SU-DHL-6 (cell line): ENCODE data around the gene NGB.

Experiments used
- H2AFZ ChIP-seq: fragments of 200-600 bp; sonication (generic); 2 replicates; pipeline ENCODE4 v1.6.1; 2014; ENCODE audit warnings: low read depth, mild to moderate bottlenecking, moderate library complexity, mixed read lengths, antibody characterized with exemption, low read length; ENCODE audit not compliant: severe bottlenecking
- H3F3A ChIP-seq: fragments of 200-600 bp; shearing (Covaris generic); 2 replicates; pipeline ENCODE4 v1.6.0; 2016; ENCODE audit warnings: antibody characterized with exemption, mild to moderate bottlenecking; ENCODE audit not compliant: insufficient read depth
- H3K27ac ChIP-seq: fragments of 200-600 bp; sonication (generic); 2 replicates; pipeline ENCODE4 v1.5.1; 2016; ENCODE audit warnings: low read depth, mild to moderate bottlenecking, low read length, moderate library complexity, mixed read lengths
- H3K27me3 ChIP-seq: fragments of 200-600 bp; sonication (generic), shearing (Covaris generic); 2 replicates; pipeline ENCODE4 v1.6.0; 2014; ENCODE audit warnings: mild to moderate bottlenecking, low read length
- H3K36me3 ChIP-seq: fragments of 200-600 bp; sonication (generic); 2 replicates; pipeline ENCODE4 v1.6.1; 2014; ENCODE audit warnings: mild to moderate bottlenecking, low read length, mixed read lengths
- H3K4me2 ChIP-seq: fragments of 300-600, 200-600 bp; shearing (Covaris generic), sonication (generic); 2 replicates; pipeline ENCODE4 v1.6.0; 2014; ENCODE audit warnings: low read length, low read depth, mild to moderate bottlenecking; ENCODE audit not compliant: poor library complexity, severe bottlenecking
- H3K4me3 ChIP-seq: fragments of 200-600 bp; sonication (generic); 2 replicates; pipeline ENCODE4 v1.5.1; 2014; ENCODE audit warnings: antibody characterized with exemption, low read length, mild to moderate bottlenecking, mixed read lengths; ENCODE audit not compliant: insufficient read depth, poor library complexity, severe bottlenecking
- H3K79me2 ChIP-seq: fragments of 200-600 bp; sonication (generic); 2 replicates; pipeline ENCODE4 v1.6.1; 2014; ENCODE audit warnings: mild to moderate bottlenecking, low read length, moderate library complexity; ENCODE audit not compliant: insufficient read depth
- H3K9ac ChIP-seq: fragments of 200-600 bp; sonication (generic); 2 replicates; pipeline ENCODE4 v1.7.0; 2014; ENCODE audit warnings: mild to moderate bottlenecking, low read length
- H3K9me2 ChIP-seq: fragments of 200-600 bp; sonication (generic); replicated peaks from 2 replicates; pipeline ENCODE4 v1.6.1; 2014; ENCODE audit warnings: low read length; ENCODE audit not compliant: insufficient read depth
- H3K9me3 ChIP-seq: fragments of 200-600 bp; sonication (generic); 2 replicates; pipeline ENCODE4 v1.6.1; 2014; ENCODE audit warnings: low read length, mixed read lengths; ENCODE audit not compliant: insufficient read depth
- H4K20me1 ChIP-seq: fragments of 200-600 bp; sonication (generic); 2 replicates; pipeline ENCODE4 v1.6.1; 2014; ENCODE audit warnings: low read depth, mild to moderate bottlenecking, antibody characterized with exemption, low read length, moderate library complexity, mixed read lengths
- EZH2phosphoT487 ChIP-seq: fragments of 200-600 bp; sonication (generic), shearing (Covaris generic); conservative IDR thresholded peaks from 2 replicates; pipeline ENCODE4 v1.6.1; 2018; ENCODE audit warnings: mild to moderate bottlenecking, antibody characterized with exemption, low read length, moderate library complexity, mixed read lengths
- TF ChIP-seq, protein P1 (sequence below): fragments of 200-600 bp; sonication (generic); IDR thresholded peaks from one replicate; pipeline ENCODE4 v1.5.1; 2017; ENCODE audit warnings: antibody characterized with exemption, mild to moderate bottlenecking, low read length, moderate library complexity; ENCODE audit not compliant: insufficient read depth, poor library complexity, severe bottlenecking

Gene NGB

DNA sequence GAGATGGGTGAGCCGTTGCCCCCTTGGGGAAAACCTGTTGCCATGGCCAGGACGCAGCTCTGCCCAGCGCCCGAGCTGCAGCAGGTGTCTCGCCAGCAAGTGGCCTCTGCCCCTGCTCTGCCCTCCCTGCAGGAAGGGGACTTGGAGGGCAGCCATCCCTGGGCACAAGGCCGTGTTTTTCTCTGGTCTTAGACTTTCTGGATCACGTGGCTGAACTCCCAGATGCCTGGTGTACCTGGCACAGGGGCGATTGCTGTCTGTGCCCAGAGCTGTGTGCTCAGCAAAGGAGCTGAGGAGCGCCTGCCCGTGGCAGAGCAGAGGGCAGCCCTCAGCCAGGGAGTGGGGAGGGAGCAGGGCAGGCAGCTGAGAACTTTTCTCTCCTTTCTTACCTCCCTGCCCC lies 51.4 kb downstream of the NGB start:
- Histone ChIP-seq H3K36me3 (no peaks in the 10 kb centered on the region), H2AFZ (no peak overlapping the region), H3K4me2 (no peak overlapping the region), H3K27ac (no peak overlapping the region), H3K9me2 (no peaks in the 10 kb centered on the region), H3K9ac (no peak overlapping the region), H3F3A (no peaks in the 10 kb centered on the region), H3K9me3 (no peaks in the 10 kb centered on the region), H3K4me3 (no peak overlapping the region), H3K79me2 (no peaks in the 10 kb centered on the region), H3K27me3 (no peaks in the 10 kb centered on the region), H4K20me1 (no peaks in the 10 kb centered on the region)
- TF ChIP-seq, protein P1, sequence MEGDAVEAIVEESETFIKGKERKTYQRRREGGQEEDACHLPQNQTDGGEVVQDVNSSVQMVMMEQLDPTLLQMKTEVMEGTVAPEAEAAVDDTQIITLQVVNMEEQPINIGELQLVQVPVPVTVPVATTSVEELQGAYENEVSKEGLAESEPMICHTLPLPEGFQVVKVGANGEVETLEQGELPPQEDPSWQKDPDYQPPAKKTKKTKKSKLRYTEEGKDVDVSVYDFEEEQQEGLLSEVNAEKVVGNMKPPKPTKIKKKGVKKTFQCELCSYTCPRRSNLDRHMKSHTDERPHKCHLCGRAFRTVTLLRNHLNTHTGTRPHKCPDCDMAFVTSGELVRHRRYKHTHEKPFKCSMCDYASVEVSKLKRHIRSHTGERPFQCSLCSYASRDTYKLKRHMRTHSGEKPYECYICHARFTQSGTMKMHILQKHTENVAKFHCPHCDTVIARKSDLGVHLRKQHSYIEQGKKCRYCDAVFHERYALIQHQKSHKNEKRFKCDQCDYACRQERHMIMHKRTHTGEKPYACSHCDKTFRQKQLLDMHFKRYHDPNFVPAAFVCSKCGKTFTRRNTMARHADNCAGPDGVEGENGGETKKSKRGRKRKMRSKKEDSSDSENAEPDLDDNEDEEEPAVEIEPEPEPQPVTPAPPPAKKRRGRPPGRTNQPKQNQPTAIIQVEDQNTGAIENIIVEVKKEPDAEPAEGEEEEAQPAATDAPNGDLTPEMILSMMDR = no peak
- no peak for TF ChIP-seq EZH2phosphoT487

DNA sequence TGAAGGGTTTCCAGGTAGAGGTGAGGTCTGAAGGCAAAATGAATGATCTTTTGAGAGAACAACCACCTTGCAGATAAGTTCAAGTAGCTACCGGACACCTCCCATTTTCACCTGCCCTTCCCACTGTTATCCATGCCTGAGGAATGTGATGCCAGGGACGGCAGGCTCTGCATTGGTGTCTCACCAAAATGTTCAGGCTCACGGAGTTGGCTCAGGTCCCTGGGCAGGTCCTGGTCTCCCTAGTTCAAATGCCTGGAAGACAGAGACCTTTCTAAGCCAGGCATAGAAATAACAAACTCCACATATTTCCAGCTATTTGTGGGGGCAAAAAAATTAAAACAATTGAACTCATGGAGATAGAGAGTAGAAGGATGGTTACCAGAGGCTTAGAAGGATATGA lies 53.5 kb downstream of the NGB start:
- Histone ChIP-seq H3K27ac (no peak overlapping the region), H2AFZ (no peak overlapping the region), H3K36me3 (no peaks in the 10 kb centered on the region), H3K9me2 (no peaks in the 10 kb centered on the region), H3K4me2 (no peak overlapping the region), H3F3A (no peaks in the 10 kb centered on the region), H3K9me3 (no peaks in the 10 kb centered on the region), H3K4me3 (no peak overlapping the region), H4K20me1 (no peaks in the 10 kb centered on the region), H3K9ac (no peak overlapping the region), H3K79me2 (no peaks in the 10 kb centered on the region), H3K27me3 (no peaks in the 10 kb centered on the region)
- no peak for TF ChIP-seq EZH2phosphoT487
- TF ChIP-seq, protein P1 = no peak
